IMR-90 (cell line): Measurements from ENCODE around the gene WNT11. TPM values are rescaled to one million over a fixed set of nuclear protein-coding genes. Genes with fewer than 3 reads are reported as not detected.

Experiments
- ATAC-seq: fragments of 200-7000 bp; cut with Tn5 transposase; 2 replicates; pipeline ENCODE4 v1.9.1; 2020; ENCODE audit warnings: low read depth, mild to moderate bottlenecking, moderate library complexity
- BruUV-seq: library from RNA; stranded (reverse); fragments of 400-500 nt; replicated peaks from 2 replicates; lab custom pipeline; 2021; lab: Mats Ljungman, UMichigan
- CTCF ChIA-PET: fragments of 300-600 bp; formaldehyde crosslinking; extraction: SDS; loops from one replicate; lab custom pipeline; 2021; ENCODE audit warnings: antibody characterized with exemption; lab: Yijun Ruan, JAX
- POLR2A ChIA-PET: fragments of 300-600 bp; sonication (Branson Sonifier 250); formaldehyde crosslinking; loops from one replicate; lab custom pipeline; 2022; ENCODE audit warnings: antibody characterized with exemption; ENCODE audit not compliant: unreplicated experiment; lab: Charles Lee
- DNase-seq: peaks from one replicate; pipeline ENCODE4 v3.0.0; 2013
- H2AFZ ChIP-seq: replicated peaks from 2 replicates; pipeline ENCODE3; 2013; ENCODE audit warnings: low read length, mild to moderate bottlenecking; ENCODE audit not compliant: poor library complexity
- H2AK5ac ChIP-seq: 2 replicates; pipeline ENCODE4 v1.6.1; 2013; ENCODE audit warnings: low read depth, low read length, inconsistent platforms
- H2AK9ac ChIP-seq: replicated peaks from 2 replicates; pipeline ENCODE3; 2013; ENCODE audit warnings: mild to moderate bottlenecking, low read depth, low read length, moderate library complexity; ENCODE audit not compliant: poor library complexity
- H2BK120ac ChIP-seq: 2 replicates; pipeline ENCODE4 v1.6.1; 2013; ENCODE audit warnings: low read depth, low read length, inconsistent platforms
- H2BK15ac ChIP-seq: 3 replicates; pipeline ENCODE4 v1.6.1; 2013; ENCODE audit warnings: low read depth, low read length, inconsistent platforms
- H2BK20ac ChIP-seq: 2 replicates; pipeline ENCODE4 v1.6.1; 2013; ENCODE audit warnings: low read depth, mild to moderate bottlenecking, inconsistent platforms, low read length, moderate library complexity
- H2BK5ac ChIP-seq: 2 replicates; pipeline ENCODE4 v1.6.1; 2013; ENCODE audit warnings: mild to moderate bottlenecking, low read depth, low read length, inconsistent platforms; ENCODE audit not compliant: poor library complexity, severe bottlenecking
- H3K14ac ChIP-seq: replicated peaks from 2 replicates; pipeline ENCODE4 v1.6.1; 2013; ENCODE audit warnings: low read depth, low read length, inconsistent platforms
- H3K18ac ChIP-seq: 2 replicates; pipeline ENCODE4 v1.6.1; 2013; ENCODE audit warnings: low read depth, low read length, control low read depth
- H3K23ac ChIP-seq: 2 replicates; pipeline ENCODE4 v1.6.1; 2013; ENCODE audit warnings: low read depth, low read length, inconsistent platforms
- H3K27ac ChIP-seq: 2 replicates; pipeline ENCODE4 v1.5.1; 2013; ENCODE audit warnings: mild to moderate bottlenecking, control low read depth, low read length; ENCODE audit not compliant: insufficient read depth
- H3K27me3 ChIP-seq: 2 replicates; pipeline ENCODE4 v1.6.1; 2013; ENCODE audit warnings: low read length; ENCODE audit not compliant: control insufficient read depth, insufficient read depth
- H3K36me3 ChIP-seq: 2 replicates; pipeline ENCODE4 v1.6.1; 2013; ENCODE audit warnings: low read length, mixed read lengths; ENCODE audit not compliant: control insufficient read depth, insufficient read depth
- H3K4ac ChIP-seq: 2 replicates; pipeline ENCODE4 v1.6.1; 2013; ENCODE audit warnings: low read depth, low read length, inconsistent platforms
- H3K4me1 ChIP-seq: 2 replicates; pipeline ENCODE4 v1.6.1; 2013; ENCODE audit warnings: low read length, mixed read lengths; ENCODE audit not compliant: control insufficient read depth, insufficient read depth
- H3K4me2 ChIP-seq: 2 replicates; pipeline ENCODE4 v1.6.1; 2013; ENCODE audit warnings: low read depth, mild to moderate bottlenecking, control low read depth, low read length, moderate library complexity
- H3K4me3 ChIP-seq: 2 replicates; pipeline ENCODE4 v1.5.1; 2013; ENCODE audit warnings: low read depth, mild to moderate bottlenecking, control low read depth, low read length, moderate library complexity; ENCODE audit not compliant: insufficient read depth
- H3K56ac ChIP-seq: 2 replicates; pipeline ENCODE4 v1.6.1; 2013; ENCODE audit warnings: low read length, inconsistent platforms; ENCODE audit not compliant: insufficient read depth; ENCODE audit errors: extremely low read depth
- H3K79me1 ChIP-seq, 2 experiments: 2 replicates each; pipeline ENCODE4 v1.6.1; 2013; ENCODE audit warnings: low read length in 2 of 2, inconsistent platforms in 1 of 2, low read depth in 1 of 2
- H3K9ac ChIP-seq: 2 replicates; pipeline ENCODE4 v1.6.1; 2013; ENCODE audit warnings: low read depth, low read length, control low read depth
- H3K9me1 ChIP-seq: 2 replicates; pipeline ENCODE4 v1.6.1; 2013; ENCODE audit warnings: low read length, inconsistent platforms; ENCODE audit not compliant: insufficient read depth
- H3K9me3 ChIP-seq: 2 replicates; pipeline ENCODE4 v1.6.1; 2013; ENCODE audit warnings: low read length; ENCODE audit not compliant: control insufficient read depth, insufficient read depth
- H4K20me1 ChIP-seq: 2 replicates; pipeline ENCODE4 v1.6.1; 2013; ENCODE audit warnings: low read length, inconsistent platforms; ENCODE audit not compliant: insufficient read depth
- H4K5ac ChIP-seq: 2 replicates; pipeline ENCODE4 v1.6.1; 2013; ENCODE audit warnings: mild to moderate bottlenecking, low read depth, low read length, control low read depth
- H4K8ac ChIP-seq, 2 experiments: 2 replicates each; pipeline ENCODE4 v1.6.1; 2013; ENCODE audit warnings: low read depth in 2 of 2, low read length in 2 of 2, control low read depth in 1 of 2, inconsistent platforms in 1 of 2
- H4K91ac ChIP-seq: 2 replicates; pipeline ENCODE4 v1.6.1; 2013; ENCODE audit warnings: low read depth, low read length, inconsistent platforms; ENCODE audit not compliant: insufficient read depth
- BHLHE40 ChIP-seq: fragments of 150-350 bp; IDR thresholded peaks from 2 replicates; pipeline ENCODE4 v1.6.1; 2016; ENCODE audit warnings: mild to moderate bottlenecking, low read depth, low read length
- CEBPB ChIP-seq: IDR thresholded peaks from 2 replicates; pipeline ENCODE4 v1.6.1; 2012; ENCODE audit warnings: low read depth, low read length, improper control_type of control experiment
- CHD1 ChIP-seq: IDR thresholded peaks from 2 replicates; pipeline ENCODE4 v1.6.1; 2012; ENCODE audit warnings: low read depth, low read length, improper control_type of control experiment
- CTCF ChIP-seq: conservative IDR thresholded peaks from 2 replicates; pipeline ENCODE4 v1.5.1; 2012; ENCODE audit warnings: mild to moderate bottlenecking, low read depth, low read length, improper control_type of control experiment
- ELK1 ChIP-seq: fragments of 150-350 bp; IDR thresholded peaks from 2 replicates; pipeline ENCODE4 v1.6.1; 2016; ENCODE audit warnings: low read depth, mild to moderate bottlenecking, low read length, moderate library complexity, borderline replicate concordance
- FOS ChIP-seq: fragments of 150-350 bp; IDR thresholded peaks from 2 replicates; pipeline ENCODE4 v1.6.1; 2016; ENCODE audit warnings: low read depth, low read length
- MAFK ChIP-seq: IDR thresholded peaks from 2 replicates; pipeline ENCODE4 v1.6.1; 2012; ENCODE audit warnings: low read depth, low read length, improper control_type of control experiment
- MAZ ChIP-seq: IDR thresholded peaks from 2 replicates; pipeline ENCODE4 v1.6.1; 2012; ENCODE audit warnings: low read depth, mild to moderate bottlenecking, low read length, improper control_type of control experiment, moderate library complexity, borderline replicate concordance
- MXI1 ChIP-seq: IDR thresholded peaks from 2 replicates; pipeline ENCODE4 v1.6.1; 2012; ENCODE audit warnings: low read depth, mild to moderate bottlenecking, low read length, moderate library complexity, borderline replicate concordance
- NFE2L2 ChIP-seq: fragments of 150-350 bp; IDR thresholded peaks from 2 replicates; pipeline ENCODE4 v1.6.1; 2016; ENCODE audit warnings: low read depth, mild to moderate bottlenecking, low read length
- POLR2A ChIP-seq: IDR thresholded peaks from 2 replicates; pipeline ENCODE4 v1.6.1; 2012; ENCODE audit warnings: mild to moderate bottlenecking, low read depth, low read length
- RAD21 ChIP-seq: IDR thresholded peaks from 2 replicates; pipeline ENCODE4 v1.6.1; 2012; ENCODE audit warnings: low read length, improper control_type of control experiment
- RCOR1 ChIP-seq: IDR thresholded peaks from 2 replicates; pipeline ENCODE4 v1.6.1; 2012; ENCODE audit warnings: mild to moderate bottlenecking, low read length, improper control_type of control experiment; ENCODE audit not compliant: insufficient replicate concordance
- RFX5 ChIP-seq: IDR thresholded peaks from 2 replicates; pipeline ENCODE4 v1.8.0; 2012; ENCODE audit warnings: low read depth, mild to moderate bottlenecking, low read length, moderate library complexity
- SMC3 ChIP-seq: fragments of 150-350 bp; IDR thresholded peaks from 2 replicates; pipeline ENCODE4 v1.6.1; 2016; ENCODE audit warnings: low read depth, mild to moderate bottlenecking, antibody characterized with exemption, low read length, moderate library complexity
- USF2 ChIP-seq: fragments of 150-350 bp; IDR thresholded peaks from 2 replicates; pipeline ENCODE4 v1.6.1; 2017; ENCODE audit warnings: mild to moderate bottlenecking, antibody characterized with exemption, low read length, low read depth
- WGBS, 2 experiments: methylation state at CpG; one replicate each; pipeline versions ENCODE4 v1.1.5 to v1.1.7; 2013; ENCODE audit warnings: missing lambda C conversion rate in 2 of 2; ENCODE audit not compliant: insufficient read length in 1 of 2; ENCODE audit errors: extremely low coverage in 2 of 2; 5-methylcytosine and 5-hydroxymethylcytosine counted together
- dilution Hi-C: fragments of 300-500 bp; cut with HindIII; formaldehyde crosslinking; loops from one replicate; pipeline ENCODE4 v1.14.3; 2018; ENCODE audit warnings: low sequenced_read_pairs; ENCODE audit not compliant: unreplicated experiment
- in situ Hi-C: fragments of 300-500 bp; cut with MboI; formaldehyde crosslinking; loops from 3 replicates; pipeline ENCODE4 v1.14.3; 2019; ENCODE audit warnings: low sequenced_read_pairs, inconsistent platforms, mixed read lengths
- intact Hi-C: fragments of 100-400 bp; cut with micrococcal nuclease; formaldehyde crosslinking; loops from 2 replicates; pipeline ENCODE4 v1.10.0; 2022
- polyA plus RNA-seq, 3 experiments: library from polyadenylated mRNA; depleted of rRNA; stranded (reverse); fragments of >200 nt; gene quantifications; 2 replicates each; pipeline ENCODE4 v1.2.3, GENCODE V29; 2012; ENCODE audit warnings: low replicate concordance in 1 of 3
- total RNA-seq: library from RNA; depleted of rRNA; stranded (reverse); fragments of >200 nt; gene quantifications from 2 replicates; pipeline ENCODE4 v1.2.3, GENCODE V29; 2012

Gene WNT11
- total and polyA plus RNA-seq, 2 of the 4 experiments (the other 2 are of a cell fraction), result 0.10 TPM; not detected in 1

GRCh38 chr11:76203937-76204336 is 2.4 kb downstream of the WNT11 start:
- H4K20me1 ChIP-seq, result peaks cover 4% of the 10 kb centered on the region; the same call in 1 of the 2 replicates
- no peaks in the 10 kb centered on the region; the same call in 1 of the 2 replicates for H3K4me1 ChIP-seq
- no peaks in the 10 kb centered on the region for H3K9me3 ChIP-seq
- no peak overlapping the region for H2BK15ac ChIP-seq
- TF ChIP-seq CEBPB (no peak), RCOR1 (no peak), RFX5 (no peak), SMC3 (no peak), RAD21 (no peak), MAFK (no peak), CHD1 (no peak), MAZ (no peak), POLR2A (no peak), FOS (no peak), BHLHE40 (no peak), NFE2L2 (no peak), MXI1 (no peak), USF2 (no peak), ELK1 (no peak), CTCF (no peak)
- DNase-seq (no peak), ATAC-seq (no peak)
- no peak overlapping the region for H3K56ac ChIP-seq
- ChIA-PET POLR2A (no interaction called here), CTCF (no interaction called here)
- no peak overlapping the region for H3K27ac ChIP-seq
- H3K14ac ChIP-seq, result no peak overlapping the region
- dilution Hi-C loops (no loop called here), intact Hi-C loops (loop anchor here (10.0 kb wide), 1 partner anchor 481 kb away; no protein-coding TSS in a partner anchor), in situ Hi-C loops (no loop called here)
- H3K36me3 ChIP-seq, result no peaks in the 10 kb centered on the region
- WGBS, 2 experiments, result no CpG with 5 or more reads among the region's 5 CpGs
- H3K79me1 ChIP-seq, result no peaks in the 10 kb centered on the region
- H3K4me3 ChIP-seq, result no peak overlapping the region
- no peak overlapping the region for H3K18ac ChIP-seq
- no peak overlapping the region for H2BK20ac ChIP-seq
- no peak overlapping the region for H2AFZ ChIP-seq
- no peak overlapping the region for H3K9ac ChIP-seq
- H4K8ac ChIP-seq, result no peak overlapping the region
- no peak overlapping the region for H3K4me2 ChIP-seq
- peaks cover 77% of the 10 kb centered on the region for H3K27me3 ChIP-seq
- H3K23ac ChIP-seq, result no peak overlapping the region
- H2AK9ac ChIP-seq, result no peak overlapping the region
- H2BK120ac ChIP-seq, result no peak overlapping the region
- no TSS peak for BruUV-seq
- no peak overlapping the region for H3K4ac ChIP-seq
- no peak overlapping the region for H4K5ac ChIP-seq
- no peaks in the 10 kb centered on the region for H3K9me1 ChIP-seq
- no peak overlapping the region for H2AK5ac ChIP-seq
- no peak overlapping the region for H2BK5ac ChIP-seq
- H4K91ac ChIP-seq, result no peak overlapping the region
